Gastrocnemius medialis (tissue), 4 donors: ENCODE results near the gene MRPL17. TPM values are rescaled to one million over a fixed set of nuclear protein-coding genes. Genes with fewer than 3 reads are reported as not detected.

Experiments
- ATAC-seq, 2 donors: fragments of 150-250 bp; one replicate each; pipeline ENCODE4 v1.9.1; 2016
- DNase-seq, 2 donors: peaks; one replicate each; pipeline ENCODE4 v3.0.0-alpha.2; 2019
- H3K27ac ChIP-seq, 4 donors: fragments of 200-600 bp; sonication (generic); 1 replicate in 1 of 4; 2 replicates in 3 of 4; pipeline ENCODE4 v1.5.1; 2016 to 2018; ENCODE audit warnings: mild to moderate bottlenecking in 2 of 4, moderate library complexity in 1 of 4
- H3K27me3 ChIP-seq, 3 donors: fragments of 200-600 bp; sonication (generic) in 2 of 3; 1 replicate in 1 of 3; 2 replicates in 2 of 3; pipeline versions ENCODE4 v1.5.1 to v1.6.0; 2016 to 2019; ENCODE audit warnings: mild to moderate bottlenecking in 1 of 3, moderate library complexity in 1 of 3
- H3K36me3 ChIP-seq, 2 donors: fragments of 200-600 bp; sonication (generic) in 1 of 2; one replicate each; pipeline ENCODE4 v1.5.1; 2017 to 2018
- H3K4me1 ChIP-seq, 2 donors: fragments of 200-600 bp; sonication (generic) in 1 of 2; one replicate each; pipeline ENCODE4 v1.5.1; 2016 to 2017; ENCODE audit warnings: mild to moderate bottlenecking in 2 of 2
- H3K4me3 ChIP-seq, 4 donors: fragments of 200-600 bp; sonication (generic) in 3 of 4; 1 replicate in 1 of 4; 2 replicates in 3 of 4; pipeline ENCODE4 v1.5.1; 2016 to 2019; ENCODE audit warnings: mild to moderate bottlenecking in 2 of 4
- H3K9me3 ChIP-seq, 3 donors: fragments of 200-600 bp; sonication (generic) in 2 of 3; 1 replicate in 1 of 3; 2 replicates in 2 of 3; pipeline ENCODE4 v1.5.1; 2016 to 2019
- POLR2A ChIP-seq, 2 donors: fragments of 450-650 bp; IDR thresholded peaks; one replicate each; pipeline ENCODE4 v1.6.1; 2017; ENCODE audit warnings: antibody characterized with exemption in 2 of 2, mild to moderate bottlenecking in 2 of 2, moderate library complexity in 2 of 2
- in situ Hi-C, 4 donors: fragments of 200-750 bp; cut with MboI; loops; one replicate each; pipeline versions ENCODE4 v1.15.0 to v1.8.0; 2017; ENCODE audit warnings: low sequenced_read_pairs in 4 of 4
- intact Hi-C: fragments of 100-400 bp; cut with DNase I; formaldehyde crosslinking; loops from one replicate; pipeline ENCODE4 v1.15.1; 2023; ENCODE audit warnings: low total_unique reads
- total RNA-seq, 4 donors: library from RNA; depleted of rRNA; stranded (reverse); fragments of >200 nt; gene quantifications; one replicate each; pipeline versions ENCODE4 v1.1.0 to v1.2.3, GENCODE V29; 2016
- TF ChIP-seq, protein P1 (sequence below), 5 experiments: fragments of 450-650 bp in 3 of 5; fragments of 200-600 bp in 2 of 5; sonication (generic) in 2 of 5; IDR thresholded peaks in 4 of 5; conservative IDR thresholded peaks in 1 of 5; 1 replicate in 4 of 5; 2 replicates in 1 of 5; pipeline ENCODE4 v1.5.1; 2016 to 2019; ENCODE audit warnings: antibody characterized with exemption in 5 of 5, mild to moderate bottlenecking in 3 of 5, moderate library complexity in 3 of 5

The MRPL17 gene
- total RNA-seq, 4 donors from 2014 or later, result 25.1 to 33.4 (median 27.7) TPM

DNA sequence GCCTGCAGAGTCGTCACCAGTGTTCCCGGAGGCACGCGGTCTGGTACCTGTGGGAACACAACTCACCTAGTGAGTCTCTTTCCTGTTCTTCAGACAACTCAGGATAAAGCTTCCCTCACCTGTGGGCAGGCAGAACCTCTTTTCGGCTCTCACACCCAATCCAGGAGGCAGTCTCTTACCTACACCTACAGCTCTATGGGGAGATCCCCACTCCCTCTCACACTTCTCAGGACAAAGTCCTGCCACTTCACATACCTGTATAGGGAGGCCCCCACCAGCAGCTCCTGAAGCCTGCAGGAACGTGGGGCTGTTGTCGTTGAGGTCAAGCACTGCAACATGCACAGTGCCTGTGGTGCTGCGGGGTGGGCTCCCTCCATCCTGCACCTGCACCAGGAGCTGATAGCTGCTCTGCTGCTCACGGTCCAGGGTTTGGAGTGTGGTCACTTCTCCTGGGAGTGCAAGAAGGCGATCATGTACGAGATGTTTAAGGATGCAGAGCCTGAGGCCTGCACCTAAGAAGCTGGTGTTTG, 51.7 kb downstream of the MRPL17 start:
- H3K27ac ChIP-seq, result no peak overlapping the region
- intact Hi-C loops (no loop called here), in situ Hi-C loops (no loop called here)
- TF ChIP-seq, protein P1, sequence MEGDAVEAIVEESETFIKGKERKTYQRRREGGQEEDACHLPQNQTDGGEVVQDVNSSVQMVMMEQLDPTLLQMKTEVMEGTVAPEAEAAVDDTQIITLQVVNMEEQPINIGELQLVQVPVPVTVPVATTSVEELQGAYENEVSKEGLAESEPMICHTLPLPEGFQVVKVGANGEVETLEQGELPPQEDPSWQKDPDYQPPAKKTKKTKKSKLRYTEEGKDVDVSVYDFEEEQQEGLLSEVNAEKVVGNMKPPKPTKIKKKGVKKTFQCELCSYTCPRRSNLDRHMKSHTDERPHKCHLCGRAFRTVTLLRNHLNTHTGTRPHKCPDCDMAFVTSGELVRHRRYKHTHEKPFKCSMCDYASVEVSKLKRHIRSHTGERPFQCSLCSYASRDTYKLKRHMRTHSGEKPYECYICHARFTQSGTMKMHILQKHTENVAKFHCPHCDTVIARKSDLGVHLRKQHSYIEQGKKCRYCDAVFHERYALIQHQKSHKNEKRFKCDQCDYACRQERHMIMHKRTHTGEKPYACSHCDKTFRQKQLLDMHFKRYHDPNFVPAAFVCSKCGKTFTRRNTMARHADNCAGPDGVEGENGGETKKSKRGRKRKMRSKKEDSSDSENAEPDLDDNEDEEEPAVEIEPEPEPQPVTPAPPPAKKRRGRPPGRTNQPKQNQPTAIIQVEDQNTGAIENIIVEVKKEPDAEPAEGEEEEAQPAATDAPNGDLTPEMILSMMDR (IDR thresholded peaks at IDR 0.05 in 4 of 5, conservative IDR thresholded peaks at IDR 0.05 in 1 of 5), result no peak
- TF ChIP-seq POLR2A (IDR thresholded peaks at IDR 0.05), result no peak
- no peaks in the 10 kb centered on the region for H3K36me3 ChIP-seq
- no peak for ATAC-seq
- H3K4me1 ChIP-seq, result peaks cover 7 to 15% of the 10 kb centered on the region in 2 donors
- H3K27me3 ChIP-seq, result no peaks in the 10 kb centered on the region
- DNase-seq, result no peak
- H3K9me3 ChIP-seq, result no peaks in the 10 kb centered on the region
- no peak overlapping the region for H3K4me3 ChIP-seq

DNA sequence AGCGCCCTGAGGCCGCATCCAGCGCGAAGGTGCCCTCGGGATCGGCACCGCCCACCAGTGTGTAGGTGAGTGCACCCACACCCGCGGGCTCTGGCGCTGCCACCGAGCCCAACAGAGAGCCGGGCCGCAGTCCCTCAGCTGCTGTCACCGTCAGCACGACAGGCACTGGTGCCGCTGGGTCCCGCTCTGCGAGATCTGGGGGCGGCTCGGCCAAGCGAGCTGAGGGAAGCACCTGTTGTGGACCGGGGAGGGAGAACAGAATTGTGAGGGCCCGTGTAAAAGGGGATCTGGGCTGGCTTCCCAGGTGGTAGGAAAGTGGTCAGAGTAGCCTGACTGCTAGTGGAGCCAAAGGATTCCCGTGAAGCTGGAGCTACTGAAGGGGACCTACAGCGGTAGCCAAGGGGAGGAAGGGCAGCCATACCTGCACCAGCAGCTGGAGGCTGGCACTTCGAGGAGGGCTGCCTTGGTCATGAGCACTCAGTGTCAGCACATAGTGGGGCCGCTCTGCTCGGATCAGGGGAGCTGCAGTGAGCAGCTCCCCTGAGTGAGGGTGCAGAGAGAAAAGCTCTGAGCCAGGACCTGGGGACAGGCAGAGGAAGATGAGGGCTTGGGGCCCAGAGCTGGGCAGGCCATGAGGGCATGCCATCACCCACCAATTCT, 52.4 kb downstream of the MRPL17 start:
- TF ChIP-seq POLR2A (IDR thresholded peaks at IDR 0.05), result no peak
- TF ChIP-seq, protein P1 (IDR thresholded peaks at IDR 0.05 in 4 of 5, conservative IDR thresholded peaks at IDR 0.05 in 1 of 5), result no peak
- H3K27me3 ChIP-seq, result no peaks in the 10 kb centered on the region
- H3K4me3 ChIP-seq, result no peak overlapping the region
- no peak for DNase-seq
- H3K4me1 ChIP-seq, result peaks cover under 1 to 8% of the 10 kb centered on the region in 2 donors
- no peaks in the 10 kb centered on the region for H3K9me3 ChIP-seq
- in situ Hi-C loops (no loop called here), intact Hi-C loops (no loop called here)
- H3K36me3 ChIP-seq, result no peaks in the 10 kb centered on the region
- no peak for ATAC-seq
- no peak overlapping the region for H3K27ac ChIP-seq

Other genes with a start within 250 kb of the MRPL17 start
- gene HPX, start 242.4 kb downstream of the MRPL17 start, total RNA-seq, result 10 to 100 TPM in 1 of 4 donors, 1 to 10 TPM in 1, not detected in 2; 8.7 to 17.6 TPM
- gene TRIM3, start 209.4 kb downstream of the MRPL17 start, total RNA-seq, result 10 to 100 TPM; 15.3 to 20.0 (median 16.5) TPM
- gene ARFIP2, start 202.0 kb downstream of the MRPL17 start, total RNA-seq, result 10 to 100 TPM; 20.1 to 27.8 (median 24.4) TPM
- gene TIMM10B, start 201.8 kb downstream of the MRPL17 start, total RNA-seq, result 10 to 100 TPM; 10.0 to 14.5 (median 12.4) TPM
- 10 to 100 TPM in 1 of 4 donors, 1 to 10 TPM in 3; 3.4 to 10.5 (median 4.3) TPM for gene DNHD1, start 186.1 kb downstream of the MRPL17 start, total RNA-seq
- gene RRP8, start 79.7 kb downstream of the MRPL17 start, total RNA-seq, result 10 to 100 TPM; 10.9 to 25.7 (median 14.9) TPM
- 100 to 1,000 TPM in 1 of 4 donors, 10 to 100 TPM in 3; 48.3 to 113 (median 70.5) TPM for gene ILK, start 79.6 kb downstream of the MRPL17 start, total RNA-seq
- 10 to 100 TPM; 49.8 to 77.8 (median 65.7) TPM for gene TAF10, start 71.1 kb downstream of the MRPL17 start, total RNA-seq
- gene TPP1, start 63.9 kb downstream of the MRPL17 start, total RNA-seq, result 10 to 100 TPM; 13.9 to 43.4 (median 19.6) TPM
- 1 to 10 TPM; 1.5 to 3.8 (median 2.8) TPM for gene DCHS1, start 27.5 kb downstream of the MRPL17 start, total RNA-seq
- gene OR2AG2, start 88.6 kb upstream of the MRPL17 start, total RNA-seq, result not detected
- not detected for gene OR2AG1, start 99.7 kb upstream of the MRPL17 start, total RNA-seq
- under 1 TPM in 1 of 4 donors, not detected in 3; 0.20 TPM for gene OR6A2, start 116.3 kb upstream of the MRPL17 start, total RNA-seq
- gene OR10A5, start 162.3 kb upstream of the MRPL17 start, total RNA-seq, result not detected
- gene OR10A2, start 179.7 kb upstream of the MRPL17 start, total RNA-seq, result not detected
- not detected for gene OR10A4, start 193.3 kb upstream of the MRPL17 start, total RNA-seq
- not detected for gene OR2D2, start 209.2 kb upstream of the MRPL17 start, total RNA-seq
- gene OR2D3, start 237.7 kb upstream of the MRPL17 start, total RNA-seq, result not detected
- under 1 TPM in 3 of 4 donors, not detected in 1; 0.36 to 0.44 (median 0.39) TPM for gene ZNF215, start 243.1 kb upstream of the MRPL17 start, total RNA-seq